Urinary bladder (tissue), 4 donors: ENCODE data around the gene ATP5F1D. TPM values are rescaled to one million over a fixed set of nuclear protein-coding genes. Genes with fewer than 3 reads are reported as not detected.

Experiments
- DNase-seq: peaks from one replicate; pipeline ENCODE4 v3.0.0-alpha.2; 2015; ENCODE audit errors: extremely low spot score
- H3K27ac ChIP-seq: one replicate; pipeline ENCODE4 v1.5.1; 2013; ENCODE audit warnings: low read depth, mild to moderate bottlenecking, moderate library complexity
- H3K36me3 ChIP-seq: one replicate; pipeline ENCODE4 v1.6.1; 2013; ENCODE audit warnings: mild to moderate bottlenecking, moderate library complexity; ENCODE audit not compliant: insufficient read depth
- H3K4me1 ChIP-seq: one replicate; pipeline ENCODE4 v1.6.1; 2013; ENCODE audit warnings: mild to moderate bottlenecking, moderate library complexity; ENCODE audit not compliant: insufficient read depth
- H3K4me3 ChIP-seq: one replicate; pipeline ENCODE4 v1.5.1; 2013; ENCODE audit warnings: low read depth, low read length
- WGBS: extraction: QIAGEN DNeasy Blood & Tissue Kit; methylation state at CpG from one replicate; pipeline ENCODE4 v1.1.7; 2013; 5-methylcytosine and 5-hydroxymethylcytosine counted together
- polyA plus RNA-seq: library from polyadenylated mRNA; stranded (reverse); fragments of 200-250 nt; gene quantifications from one replicate; pipeline ENCODE4 v1.2.3, GENCODE V29; 2013
- total RNA-seq: library from RNA; depleted of rRNA; stranded (reverse); fragments of >200 nt; gene quantifications from one replicate; pipeline ENCODE4 v1.2.3, GENCODE V29; 2014
- donor health status: healthy with polysubstance abuse.
- donor health status: healthy.

The ATP5F1D gene
- total and polyA plus RNA-seq, 2 donors = 9.5 to 236 TPM

- peaks cover 3% of the 10 kb centered on the region for H3K36me3 ChIP-seq
- H3K27ac ChIP-seq = no peak overlapping the region
- H3K4me1 ChIP-seq = no peaks in the 10 kb centered on the region
- H3K4me3 ChIP-seq = no peak overlapping the region
- WGBS = 32% methylated on average over 15 of the region's 15 CpGs
- DNase-seq = no peak
These were observed 8.9 kb upstream of the ATP5F1D start for GRCh38 chr19:1232652-1233072.

- no peaks in the 10 kb centered on the region for H3K36me3 ChIP-seq
- no peak for DNase-seq
- WGBS = 86% methylated on average over 24 of the region's 24 CpGs
- H3K4me3 ChIP-seq = no peak overlapping the region
- H3K27ac ChIP-seq = no peak overlapping the region
- no peaks in the 10 kb centered on the region for H3K4me1 ChIP-seq
These were observed 8.4 kb upstream of the ATP5F1D start for GRCh38 chr19:1233115-1233667.

GRCh38 chr19:1234051-1234954, 7.2 kb upstream of the ATP5F1D start:
- no peak for DNase-seq
- Histone ChIP-seq H3K27ac (no peak overlapping the region), H3K36me3 (no peaks in the 10 kb centered on the region), H3K4me1 (no peaks in the 10 kb centered on the region), H3K4me3 (no peak overlapping the region)
- WGBS = 94% methylated on average over 45 of the region's 45 CpGs

GRCh38 chr19:1234955-1235380, 6.6 kb upstream of the ATP5F1D start:
- Histone ChIP-seq H3K4me1 (no peaks in the 10 kb centered on the region), H3K27ac (no peak overlapping the region), H3K36me3 (no peaks in the 10 kb centered on the region), H3K4me3 (no peak overlapping the region)
- WGBS = 94% methylated on average over 43 of the region's 43 CpGs
- DNase-seq = no peak

- WGBS = 78% methylated on average over 39 of the region's 39 CpGs
- no peaks in the 10 kb centered on the region for H3K36me3 ChIP-seq
- H3K4me3 ChIP-seq = no peak overlapping the region
- DNase-seq = no peak
- H3K27ac ChIP-seq = no peak overlapping the region
- no peaks in the 10 kb centered on the region for H3K4me1 ChIP-seq
These were observed 5.7 kb upstream of the ATP5F1D start for GRCh38 chr19:1235625-1236538.

GRCh38 chr19:1236576-1236975, 5.0 kb upstream of the ATP5F1D start:
- H3K36me3 ChIP-seq = no peaks in the 10 kb centered on the region
- DNase-seq = no peak
- no peak overlapping the region for H3K27ac ChIP-seq
- peak overlapping the region; percentile 46 for H3K4me3 ChIP-seq
- WGBS = 11% methylated on average over 42 of the region's 42 CpGs
- H3K4me1 ChIP-seq = no peaks in the 10 kb centered on the region

GRCh38 chr19:1237027-1237659, 4.4 kb upstream of the ATP5F1D start:
- Histone ChIP-seq H3K4me3 (peak overlapping the region; percentile 46), H3K27ac (no peak overlapping the region), H3K4me1 (no peaks in the 10 kb centered on the region), H3K36me3 (no peaks in the 10 kb centered on the region)
- 1% methylated on average over 60 of the region's 60 CpGs for WGBS
- no peak for DNase-seq

GRCh38 chr19:1237754-1238368, 3.7 kb upstream of the ATP5F1D start, which contains the start of gene CBARP:
Gene CBARP, minus strand, starts transcription at chr19:1238005. Its CDS starts 1,905 bp downstream, at chr19:1236100.
- no peaks in the 10 kb centered on the region for H3K36me3 ChIP-seq
- no peak for DNase-seq
- no peaks in the 10 kb centered on the region for H3K4me1 ChIP-seq
- under 1% methylated on average over 84 of the region's 87 CpGs for WGBS
- H3K27ac ChIP-seq = no peak within 1 kb of the TSS
- H3K4me3 ChIP-seq = peak within 1 kb of the TSS; percentile 46

GRCh38 chr19:1238369-1239303, 2.9 kb upstream of the ATP5F1D start:
- H3K4me1 ChIP-seq = no peaks in the 10 kb centered on the region
- no peak overlapping the region for H3K27ac ChIP-seq
- peak overlapping the region; percentile 46 for H3K4me3 ChIP-seq

GRCh38 chr19:1239420-1239795, 2.1 kb upstream of the ATP5F1D start:
- 85% methylated on average over 11 of the region's 11 CpGs for WGBS
- H3K4me3 ChIP-seq = no peak overlapping the region
- no peak overlapping the region for H3K27ac ChIP-seq
- DNase-seq = no peak
- no peaks in the 10 kb centered on the region for H3K4me1 ChIP-seq
- no peaks in the 10 kb centered on the region for H3K36me3 ChIP-seq

More at GRCh38 chr19:1238369-1239303, 2.9 kb upstream of the ATP5F1D start:
- no peak for DNase-seq
- 59% methylated on average over 34 of the region's 34 CpGs for WGBS
- H3K36me3 ChIP-seq = no peaks in the 10 kb centered on the region

GRCh38 chr19:1239796-1240737, 1.5 kb upstream of the ATP5F1D start:
- no peaks in the 10 kb centered on the region for H3K36me3 ChIP-seq
- H3K27ac ChIP-seq = peak overlapping the region; percentile 76
- peak overlapping the region; percentile 8 for H3K4me3 ChIP-seq
- DNase-seq = no peak
- H3K4me1 ChIP-seq = no peaks in the 10 kb centered on the region
- WGBS = 10% methylated on average over 84 of the region's 84 CpGs
